ENCODE data around the gene FBXL22.
"Not testable (repeated sequence)": the region's sequence is repeated elsewhere in the genome, so short reads cannot be mapped to it uniquely, and the experiment has no call there.

Gene FBXL22

DNA sequence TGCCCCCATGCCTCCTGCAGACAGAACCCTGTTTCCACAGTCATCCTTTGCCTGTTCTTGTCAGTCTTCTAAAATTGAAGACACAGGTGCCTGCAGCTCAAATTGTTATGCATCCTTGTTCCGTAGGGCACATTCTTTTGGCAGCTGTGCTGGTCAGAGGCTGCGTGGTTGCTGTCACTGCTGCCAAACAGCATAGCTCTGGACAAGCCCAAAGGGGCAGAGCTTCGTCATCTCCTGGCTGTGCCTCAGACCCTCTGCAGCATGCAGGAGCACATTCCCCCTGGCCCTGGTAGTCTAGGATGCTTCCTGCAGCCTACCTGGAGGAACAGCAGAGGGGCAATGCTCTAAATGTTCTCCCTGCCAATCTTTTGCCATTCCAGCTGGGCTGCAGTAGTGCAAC, 2.1 kb upstream of the FBXL22 start:
- no peak for DNase-seq

DNA sequence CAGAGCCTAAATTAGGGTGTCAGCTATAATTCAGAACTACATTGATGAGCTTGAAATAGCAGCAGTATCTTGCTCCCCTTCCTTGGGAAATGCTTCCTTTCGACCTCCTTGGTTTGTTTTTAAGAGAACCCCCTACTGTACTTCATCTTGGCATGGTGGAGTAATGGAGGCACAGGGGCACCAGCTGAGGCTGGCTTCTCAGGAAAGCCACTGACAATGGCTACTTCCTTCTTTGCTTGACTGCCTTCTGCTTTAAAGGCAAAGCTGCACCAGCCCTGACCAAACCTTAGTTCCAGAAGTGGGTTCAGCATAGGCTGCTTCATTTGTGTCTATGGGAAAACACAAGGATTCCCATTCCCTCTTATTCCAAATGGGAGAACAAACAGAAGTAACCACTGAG, 1.5 kb upstream of the FBXL22 start:
- DNase-seq: no peak

DNA sequence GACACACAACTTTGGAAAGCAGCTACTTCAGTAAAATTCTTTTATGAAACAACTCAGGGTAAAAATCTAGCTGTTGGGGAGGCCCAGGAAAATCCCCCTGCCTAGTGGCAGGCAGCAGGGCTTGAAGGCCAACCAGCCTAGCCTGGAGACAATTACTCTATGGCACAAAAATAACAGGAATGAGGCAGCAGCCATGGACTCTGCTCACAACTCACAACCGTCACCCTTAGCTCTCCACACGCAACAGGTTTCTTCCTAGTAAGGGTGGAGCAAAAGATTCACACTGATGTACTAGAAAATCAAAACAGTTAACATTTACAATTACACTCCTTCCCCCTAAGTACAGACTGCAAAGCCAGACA, 530 bp upstream of the FBXL22 start:
- no peak for DNase-seq

DNA sequence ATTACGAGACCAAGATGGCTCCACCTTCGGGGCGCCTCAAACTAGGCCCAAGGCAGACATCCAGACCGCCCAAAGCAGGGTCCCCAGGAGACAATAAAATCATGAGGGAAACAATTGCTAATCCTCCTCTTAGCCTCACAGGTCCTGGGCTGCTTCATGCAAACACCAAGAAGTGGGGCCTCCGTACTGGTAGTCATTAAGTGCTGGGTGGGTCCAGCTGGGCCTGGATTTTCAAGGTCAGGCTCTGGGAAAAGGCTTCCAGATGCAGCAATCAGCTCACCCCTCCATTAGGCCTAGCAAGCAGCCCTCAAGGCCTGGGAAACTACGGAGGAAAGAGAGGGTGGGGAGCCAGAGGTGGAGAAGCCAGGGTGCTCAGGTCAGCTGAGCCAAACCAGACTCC, 634 bp downstream of the FBXL22 start:
- DNase-seq: no peak

DNA sequence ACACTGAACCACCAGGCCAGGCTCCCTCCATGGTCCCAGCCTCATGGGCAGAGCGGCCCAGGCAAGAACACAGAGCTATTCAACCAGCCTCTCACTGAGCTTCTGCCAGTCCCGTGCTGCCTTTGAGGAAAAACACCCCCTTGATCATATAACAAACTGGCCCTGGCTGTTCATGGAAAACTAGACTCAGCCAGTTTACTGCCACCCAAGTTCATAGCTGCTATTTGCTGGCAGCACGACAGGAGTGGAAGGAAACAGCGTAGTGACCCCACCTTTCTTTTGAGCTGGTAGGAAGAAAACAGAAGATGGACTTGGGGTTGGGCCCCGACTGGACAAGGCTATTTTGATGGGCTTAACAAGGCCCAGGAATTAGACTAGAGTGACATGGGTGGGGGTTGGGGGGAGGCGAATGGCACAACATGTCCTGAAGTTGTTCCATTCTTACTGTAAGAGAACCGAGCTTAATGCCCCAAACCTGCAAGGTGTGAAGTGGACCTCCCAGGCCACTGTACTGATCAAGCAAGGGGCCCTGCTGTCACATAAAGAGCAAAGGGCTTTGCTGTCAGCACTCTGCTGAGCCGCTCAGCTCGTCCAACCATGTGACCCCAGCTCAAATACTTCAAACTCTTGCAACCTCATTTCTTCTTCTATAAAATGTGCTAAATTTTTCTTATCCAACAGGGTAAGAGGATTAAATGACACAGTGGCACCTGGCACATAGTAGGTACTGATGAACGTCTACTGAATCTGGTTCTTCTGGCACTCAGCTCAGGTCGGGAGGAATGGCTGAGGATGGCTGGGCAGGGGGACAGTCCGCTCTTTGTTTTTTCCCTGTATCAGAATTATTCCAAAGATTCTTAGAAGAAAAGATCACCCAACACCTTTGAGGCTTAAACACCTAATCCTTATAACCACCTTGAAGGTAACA, 1.6 kb downstream of the FBXL22 start:
- DNase-seq: no peak

DNA sequence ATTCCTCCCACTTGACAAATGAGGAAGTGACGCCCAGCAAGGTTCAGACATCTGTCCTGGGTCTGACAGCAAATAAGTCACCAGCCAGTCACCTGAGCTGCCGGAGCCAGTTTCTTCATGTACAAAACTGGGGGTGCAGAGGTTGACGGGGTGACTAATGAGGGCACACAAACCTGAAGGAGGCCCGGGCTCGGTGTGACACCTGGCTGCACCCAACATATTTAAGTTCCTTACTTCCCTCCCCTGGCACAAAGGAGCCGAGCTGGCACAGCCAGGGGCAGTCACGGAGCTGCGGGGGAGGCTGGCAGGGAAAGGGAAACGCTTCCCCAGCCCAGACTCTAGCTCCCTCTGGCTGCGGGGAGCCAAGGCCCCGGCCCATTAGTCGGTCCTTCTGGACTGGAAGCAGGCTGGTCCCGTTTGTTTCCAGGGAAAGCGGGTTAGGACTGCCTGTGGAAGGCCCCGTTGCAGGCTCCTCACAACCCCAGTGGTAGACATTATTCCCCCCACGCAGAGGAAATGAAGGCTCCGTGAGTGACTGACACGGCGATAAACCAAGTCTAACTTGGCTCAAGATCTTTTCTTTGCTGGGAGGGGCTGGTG, 2.3 kb downstream of the FBXL22 start:
- no peak for DNase-seq

DNA sequence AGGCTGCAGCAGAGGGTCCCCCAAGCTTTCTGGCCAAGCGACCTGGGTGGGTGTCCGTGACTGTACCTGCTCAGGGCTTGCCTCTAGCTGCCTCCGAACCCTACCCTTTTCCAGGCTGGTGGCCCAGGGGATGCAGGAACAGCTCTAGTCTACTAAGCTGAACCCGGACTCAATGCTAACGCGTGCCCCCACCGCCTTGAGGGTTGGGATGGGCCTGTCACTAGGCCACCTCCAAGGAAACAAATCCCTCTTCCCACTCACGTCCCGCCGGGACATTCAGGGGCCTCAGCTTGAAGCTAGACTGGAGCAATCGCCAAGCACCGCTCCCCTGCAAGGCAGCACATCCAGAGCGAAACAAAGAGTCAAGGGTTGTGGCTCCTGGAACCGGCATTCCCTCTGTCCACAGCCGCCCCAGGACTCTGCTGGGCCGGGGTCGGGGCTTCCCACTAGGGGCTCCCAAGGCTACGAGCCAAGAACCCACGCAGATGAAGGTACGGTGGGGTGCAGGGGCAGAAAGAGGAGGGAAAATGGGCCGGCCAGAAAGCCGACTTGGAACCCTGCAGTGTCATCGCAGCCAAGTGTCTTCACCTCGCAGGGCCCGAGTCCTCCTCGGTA, 2.9 kb downstream of the FBXL22 start:
- DNase-seq: no peak

DNA sequence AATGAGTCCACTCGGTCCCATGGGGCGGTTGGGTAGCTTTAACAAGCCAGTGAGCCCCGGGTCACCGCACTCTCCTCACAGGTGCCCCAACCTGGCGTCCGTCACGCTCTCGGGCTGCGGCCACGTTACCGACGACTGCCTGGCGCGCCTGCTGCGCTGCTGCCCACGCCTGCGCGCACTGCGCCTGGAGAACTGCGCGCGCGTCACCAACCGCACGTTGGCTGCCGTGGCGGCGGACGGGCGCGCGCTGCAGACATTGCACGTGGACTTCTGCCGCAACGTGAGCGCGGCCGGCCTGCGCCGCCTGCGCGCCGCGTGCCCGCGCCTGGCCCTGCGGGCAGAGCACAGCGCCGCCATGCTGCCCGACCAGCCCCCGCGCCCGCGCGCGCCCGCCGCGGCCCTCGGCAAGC, 3.4 kb downstream of the FBXL22 start:
- DNase-seq: peak; percentile 86

DNA sequence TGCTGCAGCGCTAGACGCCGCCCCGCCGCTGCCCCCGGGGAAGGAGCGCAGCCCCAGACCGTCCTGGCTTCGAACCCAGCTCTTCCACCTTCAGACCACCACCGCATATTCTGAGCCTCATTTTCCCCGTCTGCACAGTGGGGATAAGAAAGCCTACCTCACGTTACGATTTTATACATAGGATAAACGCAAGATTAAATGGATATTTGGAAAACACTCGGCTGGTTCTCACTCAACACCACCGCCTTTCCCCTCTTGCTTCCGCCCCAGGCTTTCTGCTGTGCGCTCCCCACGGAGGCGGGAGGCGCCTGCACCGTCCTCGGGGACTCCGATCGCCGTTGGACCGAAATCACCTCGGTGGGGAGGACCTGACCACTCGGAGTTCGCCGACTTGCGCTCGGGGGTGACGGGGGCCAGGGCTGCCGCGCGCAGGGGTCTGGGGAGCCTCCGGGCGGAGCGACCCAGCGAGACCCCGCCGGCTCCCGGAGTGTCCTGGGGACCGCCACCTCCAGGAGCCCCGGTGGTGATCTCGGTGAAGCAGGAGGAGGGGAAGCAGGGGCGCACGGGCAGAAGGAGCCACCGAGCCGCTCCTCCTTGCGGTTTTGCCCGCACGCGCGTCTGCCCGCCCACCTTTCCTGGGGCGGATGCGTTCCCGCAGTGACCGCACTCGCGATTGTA, 4.0 kb downstream of the FBXL22 start:
- peak; percentile 55 for DNase-seq

DNA sequence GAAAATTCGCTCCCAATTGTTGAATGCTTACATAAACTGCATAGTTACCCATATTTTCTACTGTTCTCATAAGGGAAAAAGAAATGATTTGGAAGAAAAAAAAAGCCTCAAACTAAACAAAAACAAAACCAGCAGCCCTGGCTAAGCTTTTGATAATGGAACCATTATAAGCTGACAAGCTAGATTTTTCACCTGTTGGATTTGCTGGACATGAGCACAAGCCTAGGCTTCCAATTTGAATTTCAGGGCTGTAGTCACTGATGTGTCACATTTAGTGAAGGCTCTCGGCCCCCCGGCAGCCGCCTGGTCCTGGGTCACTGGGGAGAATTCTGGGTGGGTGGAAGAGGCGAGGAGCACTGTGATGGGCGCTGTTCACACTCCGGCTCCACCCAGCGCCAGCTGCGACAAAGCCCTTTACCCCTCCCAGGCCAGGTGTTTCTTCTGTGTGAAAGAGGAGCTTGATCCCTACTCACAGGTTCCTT, 4.6 kb downstream of the FBXL22 start:
- DNase-seq: no peak

DNA sequence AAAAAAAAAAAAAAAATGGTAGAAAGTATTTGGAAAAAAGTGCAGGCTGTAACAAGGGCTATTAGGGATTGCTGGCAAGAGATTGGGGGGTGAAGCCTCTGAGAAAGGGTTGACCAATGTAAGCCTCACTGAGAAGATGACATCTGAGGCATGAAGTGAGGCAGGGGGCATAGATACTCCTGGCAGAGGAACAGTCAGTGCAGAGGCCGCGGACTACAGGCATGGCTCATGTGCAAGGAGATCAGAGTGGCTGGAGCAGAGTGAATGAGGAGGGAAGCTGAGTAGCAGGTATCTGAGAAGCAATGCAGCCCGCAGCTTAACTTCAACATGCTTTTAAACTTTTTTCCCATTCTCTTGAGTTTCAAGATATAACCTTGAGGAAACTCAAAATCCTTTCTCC, 5.4 kb downstream of the FBXL22 start:
- no peak for DNase-seq

DNA sequence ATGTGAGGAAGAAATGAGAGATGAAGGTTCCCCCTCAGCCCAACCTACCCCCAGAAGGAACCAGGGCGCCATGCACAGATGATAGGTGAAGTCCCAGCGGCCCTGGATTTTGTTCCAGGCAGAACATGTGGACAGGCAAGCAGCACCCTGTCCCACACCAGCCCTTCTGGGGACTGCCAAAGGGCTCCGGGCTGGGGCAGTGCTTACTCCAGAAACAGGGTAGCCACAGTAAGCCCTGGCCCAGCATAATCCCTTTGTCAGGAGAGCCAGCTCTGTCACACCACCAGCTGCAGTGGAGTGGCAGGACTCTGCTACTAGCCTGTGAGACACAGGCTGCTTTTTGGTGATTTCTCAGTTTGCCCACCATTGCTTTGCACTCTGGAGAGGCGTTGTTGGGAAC, 6.3 kb downstream of the FBXL22 start:
- DNase-seq: no peak

DNA sequence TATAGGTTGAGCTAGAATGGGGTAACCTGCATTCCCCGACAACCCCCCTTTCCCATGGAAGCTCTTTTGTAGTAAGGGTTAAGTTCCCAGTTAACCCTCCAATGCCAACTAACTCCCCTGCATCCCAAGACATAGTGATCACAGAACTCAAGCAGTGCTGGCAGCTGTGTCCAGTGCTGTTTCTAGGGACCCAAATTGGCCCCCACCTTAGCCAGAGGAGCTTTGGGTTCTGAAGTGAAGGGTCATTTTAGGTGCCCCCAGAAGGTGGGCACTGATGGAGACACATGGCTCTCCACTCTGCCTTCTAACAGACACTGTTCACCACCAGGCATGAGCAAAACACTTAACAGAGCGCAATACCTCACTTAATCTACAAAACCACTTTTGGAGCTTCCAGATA, 7.1 kb downstream of the FBXL22 start:
- DNase-seq: no peak

DNA sequence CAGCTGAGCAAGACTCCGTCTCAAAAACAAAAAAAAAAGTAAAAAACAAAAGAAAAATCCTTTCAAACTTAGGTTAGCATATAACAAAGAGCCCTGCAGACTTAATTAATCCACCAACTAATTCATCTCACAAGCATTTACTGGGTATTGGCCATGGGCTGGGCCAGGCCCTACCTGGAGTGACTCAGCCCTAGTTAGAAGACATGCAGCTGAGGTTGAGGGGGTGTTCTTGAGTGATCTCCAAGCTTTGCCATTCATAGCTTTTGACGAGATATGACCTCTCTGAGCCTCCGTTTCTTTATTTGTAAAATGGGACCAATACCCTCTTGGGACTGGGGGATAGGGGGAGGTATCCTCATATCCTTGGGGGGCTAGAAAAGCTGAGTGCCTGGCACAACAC, 7.8 kb downstream of the FBXL22 start:
- no peak for DNase-seq

DNA sequence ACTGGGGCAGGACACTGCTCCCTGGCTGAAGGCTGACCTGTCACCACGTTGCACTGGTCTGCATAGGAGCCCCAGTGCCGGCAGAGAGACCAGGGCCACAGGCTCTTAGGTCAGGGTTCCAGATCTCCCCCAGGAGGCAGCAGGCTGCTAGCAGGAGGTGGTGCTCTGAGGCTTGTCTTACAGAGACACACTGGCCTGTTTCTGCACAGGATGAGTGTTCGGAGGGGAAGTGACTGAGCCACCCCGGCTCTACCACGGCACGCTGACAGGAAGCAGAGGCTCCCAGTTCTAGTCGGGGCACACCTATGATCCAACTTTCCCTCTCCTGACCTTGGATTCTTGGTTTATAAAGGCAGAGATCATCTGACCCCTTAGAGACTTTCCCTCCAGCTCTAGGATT, 8.6 kb downstream of the FBXL22 start:
- peak; percentile 59 for DNase-seq

DNA sequence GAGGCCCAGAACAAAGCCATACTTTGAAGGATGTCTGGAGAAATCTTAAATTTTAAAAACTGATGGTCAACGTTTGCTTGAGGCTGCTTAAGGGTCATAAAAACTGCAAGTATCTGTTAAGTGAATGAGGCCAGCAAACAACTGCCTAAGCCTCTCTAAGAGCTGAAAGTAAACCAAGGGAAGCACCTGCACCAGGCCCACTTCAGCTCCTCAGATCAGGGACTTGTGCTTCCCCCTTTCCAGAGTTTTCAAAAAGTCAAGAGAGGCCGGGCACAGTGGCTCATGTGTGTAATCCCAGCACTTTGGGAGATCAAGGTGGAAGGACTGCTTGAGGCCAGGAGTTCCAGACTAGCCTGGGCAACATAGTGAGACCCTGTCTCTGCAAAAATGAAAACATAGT, 9.1 kb downstream of the FBXL22 start:
- no peak for DNase-seq

DNA sequence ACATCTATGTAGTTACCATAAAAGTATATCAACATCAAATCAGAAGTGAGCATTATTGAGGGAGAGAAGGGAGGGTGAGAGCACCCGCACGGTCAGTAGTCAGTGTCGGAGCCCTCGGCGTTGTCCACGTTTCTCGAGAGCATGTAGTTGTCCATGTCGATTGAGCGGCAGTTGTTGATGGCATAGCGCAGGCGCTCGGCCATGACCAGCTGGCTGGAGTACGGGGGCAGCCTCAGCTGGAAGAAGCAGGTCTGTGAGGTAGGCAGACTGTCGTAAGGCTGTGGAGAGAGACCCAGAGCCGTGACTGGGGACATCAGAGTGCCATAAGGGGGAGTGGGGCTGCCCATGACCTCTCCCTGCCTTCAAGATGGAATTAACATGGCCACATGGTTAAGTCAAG, 11.8 kb downstream of the FBXL22 start:
- DNase-seq: no peak

DNA sequence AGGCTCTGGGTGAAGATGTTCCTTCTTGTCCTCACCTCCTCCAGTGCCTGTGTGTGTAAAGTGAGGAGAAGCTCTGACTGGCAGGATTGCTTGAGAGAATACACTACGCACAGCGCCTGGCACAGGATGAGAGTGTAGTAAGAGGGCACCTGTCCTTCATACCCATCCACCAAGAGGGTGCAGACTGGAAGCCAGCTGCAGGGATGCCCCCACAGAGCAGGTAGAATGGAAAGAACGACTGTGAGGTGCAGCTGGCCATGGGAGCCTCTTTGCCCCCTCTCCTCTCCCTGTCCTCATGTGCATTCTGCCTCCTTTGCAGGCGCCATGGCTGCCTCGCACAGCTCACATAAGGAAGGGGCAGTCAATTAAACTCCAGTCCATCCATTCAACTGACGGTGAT, 12.3 kb downstream of the FBXL22 start:
- DNase-seq: no peak

DNA sequence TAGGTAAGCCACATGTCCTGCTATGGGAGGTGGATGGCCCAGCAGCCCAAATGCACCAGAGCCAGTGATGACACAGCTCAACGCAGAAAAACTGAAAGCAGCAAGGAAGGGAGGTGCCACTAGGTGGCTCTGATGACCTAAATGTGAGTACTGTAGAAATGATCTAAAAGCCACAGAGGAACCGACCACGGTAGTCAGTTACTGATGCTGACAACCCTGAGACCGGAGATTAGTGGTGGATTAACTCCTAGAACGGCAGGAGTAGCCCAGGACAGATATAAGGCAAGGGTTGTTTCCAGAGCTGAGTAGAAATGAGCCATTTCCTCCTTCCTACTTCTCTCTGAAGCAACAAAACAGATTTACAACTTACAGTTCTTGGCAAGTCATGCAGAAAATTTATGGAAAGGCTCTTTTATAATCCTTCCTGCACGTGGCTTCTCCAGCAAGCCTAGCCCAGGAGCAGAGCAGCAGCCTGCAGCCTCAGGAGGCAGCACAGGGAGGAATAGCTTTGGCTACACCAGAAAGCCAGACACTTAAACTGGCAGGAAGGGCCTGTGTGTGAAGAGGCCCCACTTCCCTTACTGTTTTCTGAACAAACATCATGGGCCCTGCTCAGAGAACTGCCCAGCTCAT, 13.1 kb downstream of the FBXL22 start:
- peak; percentile 63 for DNase-seq

DNA sequence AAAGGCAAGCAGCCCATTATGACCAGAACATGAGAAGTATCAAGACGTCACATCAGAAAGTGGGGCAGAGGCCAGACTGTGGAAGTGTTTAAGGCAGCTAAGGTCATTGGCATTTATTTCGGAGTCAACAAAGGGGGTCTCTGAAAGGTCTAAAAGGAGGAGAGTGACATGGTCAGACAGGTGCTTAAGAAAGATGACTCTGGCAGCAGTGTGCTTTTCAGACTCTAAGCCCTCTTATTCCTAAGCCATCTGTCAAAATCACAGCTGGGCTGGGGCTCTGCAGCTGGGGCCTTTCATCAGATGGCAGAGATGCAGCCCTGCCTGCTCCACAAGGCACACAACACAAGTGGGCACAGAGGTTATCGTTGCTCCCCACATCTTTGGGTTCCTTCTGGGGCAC, 14.0 kb downstream of the FBXL22 start:
- DNase-seq: no peak

DNA sequence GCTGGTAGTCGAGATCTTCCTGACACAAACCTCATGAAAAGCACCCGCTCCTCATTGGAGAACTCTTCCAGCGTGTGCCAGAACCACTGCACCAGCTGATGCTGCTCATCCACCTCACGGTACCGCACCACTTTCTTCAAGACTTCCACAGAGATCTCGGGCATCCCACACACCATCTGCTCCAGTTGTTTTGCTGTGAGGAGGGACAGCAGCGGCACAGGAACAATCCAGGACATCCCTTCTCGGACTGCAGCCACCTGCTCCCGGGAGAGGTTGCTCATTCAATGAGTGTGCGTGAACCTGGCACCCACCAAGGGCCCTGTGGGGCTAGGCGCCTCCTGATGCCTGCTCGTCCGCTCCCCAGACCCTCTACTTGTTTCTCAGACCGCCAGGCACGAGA, 15.1 kb downstream of the FBXL22 start:
- no peak for DNase-seq

DNA sequence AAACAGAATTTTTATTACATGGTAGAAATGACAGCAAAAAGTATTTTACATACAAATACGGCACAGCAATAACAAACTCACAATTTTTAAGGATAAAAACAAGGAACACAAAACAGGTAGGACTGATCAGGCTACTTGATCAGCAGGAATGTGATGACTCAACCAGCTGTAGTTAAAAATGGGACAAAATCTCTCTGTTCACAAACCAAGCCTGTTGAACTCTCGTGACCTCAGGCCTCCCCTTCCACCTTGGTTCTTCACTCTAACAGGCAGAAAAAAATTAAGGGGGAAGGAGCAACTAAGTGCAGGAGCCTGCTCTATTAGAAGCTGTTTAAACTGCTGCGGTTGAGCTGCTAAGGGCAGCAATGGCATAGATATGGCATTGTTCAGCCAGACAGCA, 18.7 kb downstream of the FBXL22 start:
- DNase-seq: no peak

DNA sequence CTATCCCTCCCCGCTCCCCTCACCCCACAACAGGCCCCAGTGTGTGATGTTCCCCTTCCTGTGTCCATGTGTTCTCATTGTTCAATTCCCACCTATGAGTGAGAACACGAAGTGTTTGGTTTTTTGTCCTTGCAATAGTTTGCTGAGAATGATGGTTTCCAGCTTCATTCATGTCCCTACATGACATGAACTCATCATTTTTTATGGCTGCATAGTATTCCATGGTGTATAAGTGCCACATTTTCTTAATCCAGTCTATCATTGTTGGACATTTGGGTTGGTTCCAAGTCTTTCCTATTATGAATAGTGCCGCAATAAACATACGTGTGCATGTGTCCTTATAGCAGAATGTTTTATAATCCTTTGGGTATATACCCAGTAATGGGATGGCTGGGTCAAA, 20.0 kb downstream of the FBXL22 start:
- DNase-seq: not testable (repeated sequence)

All from activated effector memory CD4-positive, alpha-beta T cell treated with Interleukin-2 at 50 U/mL for 16 hours (primary cell).